ENCODE results near the gene TGM4. TPM values are rescaled to one million over a fixed set of nuclear protein-coding genes. Genes with fewer than 3 reads are reported as not detected.

Gene TGM4
- total and polyA plus RNA-seq, 7 experiments from 2014 or later: 0.07 TPM; not detected in 6

GRCh38 chr3:44861412-44862225, 12.8 kb upstream of the TGM4 start, which contains the start of gene TMEM42:
Gene TMEM42 (plus strand): TSS chr3:44861912. CDS start chr3:44861925, 13 bp downstream.
- Mint-ChIP-seq H3K27me3 (no peaks in the 10 kb centered on the region), H3K9me3 (peaks cover 0 to 2% (median 0%) of the 10 kb centered on the region in 11 donors), H3K4me3 (peak within 1 kb of the TSS; percentile 88 to 92 (median 91)), H3K36me3 (peaks cover 0 to 10% (median 3%) of the 10 kb centered on the region in 5 donors), H3K27ac (peak within 1 kb of the TSS; percentile 86 to 97 (median 92)), H3K4me1 (peaks cover 23 to 48% (median 43%) of the 10 kb centered on the region in 7 donors)
- H3K27ac ChIP-seq (ENCODE audit: low read depth, low read length): peak within 1 kb of the TSS; percentile 76
- H3K36me3 ChIP-seq (ENCODE audit: control insufficient read depth in 2 of 3, insufficient read depth in 3 of 3, low read length in 3 of 3): no peaks in the 10 kb centered on the region
- no peaks in the 10 kb centered on the region for H3K27me3 ChIP-seq (ENCODE audit: control insufficient read depth in 2 of 2, insufficient read depth in 2 of 2, low read length in 2 of 2)
- CTCF ChIA-PET: no interaction called here
- peak; percentile 97 for ATAC-seq
- POLR2A ChIA-PET: interaction anchor here (0.6 kb wide), 1 partner anchor 73 kb away, joined by 3 read pairs; no protein-coding TSS in a partner anchor
- no peaks in the 10 kb centered on the region for H3K9me3 ChIP-seq (ENCODE audit: control insufficient read depth in 2 of 3, low read length in 3 of 3)
- intact Hi-C loops (cut with micrococcal nuclease): loop anchor here (1.0 to 10.0 kb wide), 12 partner anchors 100 to 1239 kb away; partner anchors contain the start of genes ANO10 (in 2 of the 2), EXOSC7 (in 2 of the 2), KIAA1143 (in 2 of the 2) and KIF15 (in 2 of the 2)
- H3K4me1 ChIP-seq (ENCODE audit: control insufficient read depth in 2 of 2, insufficient read depth in 2 of 2, low read length in 2 of 2): peaks cover 15 to 29% of the 10 kb centered on the region in 2 donors
- peak; percentile 81 to 89 (median 84) for DNase-seq
- peak within 1 kb of the TSS; percentile 78 for H3K4me3 ChIP-seq (ENCODE audit: low read length)

- peak overlapping the region; percentile 76 for H3K27ac ChIP-seq (ENCODE audit: low read depth, low read length)
- intact Hi-C loops (cut with micrococcal nuclease): loop anchor here (1.0 to 10.0 kb wide), 7 partner anchors 114 to 1240 kb away; partner anchors contain the start of genes EXOSC7 (in 2 of the 2), ZDHHC3 (in 2 of the 2), ANO10 (in 1 of the 2) and LZTFL1 (in 1 of the 2)
- H3K4me1 Mint-ChIP-seq: peaks cover 28 to 55% (median 49%) of the 10 kb centered on the region in 7 donors
Observed at GRCh38 chr3:44862226-44862637, 12.2 kb upstream of the TGM4 start.

GRCh38 chr3:44865272-44866035, 9.0 kb upstream of the TGM4 start:
- H3K4me3 Mint-ChIP-seq: peak overlapping the region; percentile 2 to 73 (median 57)
- peaks cover 6 to 26% (median 9%) of the 10 kb centered on the region in 5 donors for H3K36me3 Mint-ChIP-seq
- POLR2A ChIA-PET: interaction anchor here (0.6 to 0.7 kb wide), 2 partner anchors 20 to 56 kb away, joined by 4 read pairs; no protein-coding TSS in a partner anchor
- ATAC-seq: no peak
- DNase-seq: peak in 3 of 9 donors; percentile 7 to 28 (median 16)
- H3K9me3 ChIP-seq (ENCODE audit: control insufficient read depth in 2 of 3, low read length in 3 of 3): no peaks in the 10 kb centered on the region
- no peaks in the 10 kb centered on the region for H3K27me3 ChIP-seq (ENCODE audit: control insufficient read depth in 2 of 2, insufficient read depth in 2 of 2, low read length in 2 of 2)
- H3K27ac ChIP-seq (ENCODE audit: low read depth, low read length): peak overlapping the region; percentile 17
- H3K4me3 ChIP-seq (ENCODE audit: low read length): no peak overlapping the region
- CTCF ChIA-PET: no interaction called here
- H3K4me1 Mint-ChIP-seq: peaks cover 28 to 63% (median 52%) of the 10 kb centered on the region in 7 donors
- intact Hi-C loops (cut with micrococcal nuclease): loop anchor here (1.0 to 10.0 kb wide), 3 partner anchors 527 to 819 kb away; partner anchors contain the start of genes SACM1L (in 1 of the 2) and TCAIM (in 1 of the 2)
- no peaks in the 10 kb centered on the region for H3K27me3 Mint-ChIP-seq
- H3K27ac Mint-ChIP-seq: peak overlapping the region; percentile 58 to 93 (median 85)
- H3K4me1 ChIP-seq (ENCODE audit: control insufficient read depth in 2 of 2, insufficient read depth in 2 of 2, low read length in 2 of 2): peaks cover 18 to 31% of the 10 kb centered on the region in 2 donors
- H3K9me3 Mint-ChIP-seq: peaks cover 0 to 10% (median 0%) of the 10 kb centered on the region in 11 donors
- no peaks in the 10 kb centered on the region for H3K36me3 ChIP-seq (ENCODE audit: control insufficient read depth in 2 of 3, insufficient read depth in 3 of 3, low read length in 3 of 3)

More at GRCh38 chr3:44862226-44862637, 12.2 kb upstream of the TGM4 start:
- Histone ChIP-seq H3K9me3 (ENCODE audit: control insufficient read depth in 2 of 3, low read length in 3 of 3) (no peaks in the 10 kb centered on the region), H3K4me3 (ENCODE audit: low read length) (peak overlapping the region; percentile 49), H3K4me1 (ENCODE audit: control insufficient read depth in 2 of 2, insufficient read depth in 2 of 2, low read length in 2 of 2) (peaks cover 18 to 31% of the 10 kb centered on the region in 2 donors), H3K36me3 (ENCODE audit: control insufficient read depth in 2 of 3, insufficient read depth in 3 of 3, low read length in 3 of 3) (no peaks in the 10 kb centered on the region), H3K27me3 (ENCODE audit: control insufficient read depth in 2 of 2, insufficient read depth in 2 of 2, low read length in 2 of 2) (no peaks in the 10 kb centered on the region)
- H3K27me3 Mint-ChIP-seq: no peaks in the 10 kb centered on the region
- DNase-seq (peak in 6 of 9 donors; percentile 12 to 36 (median 30)), ATAC-seq (peak; percentile 18)
- H3K27ac Mint-ChIP-seq: peak overlapping the region; percentile 86 to 97 (median 90)
- H3K4me3 Mint-ChIP-seq: peak overlapping the region; percentile 88 to 92 (median 90)
- CTCF ChIA-PET: interaction anchor here (0.6 kb wide), 1 partner anchor 168 kb away, joined by 3 read pairs; no protein-coding TSS in a partner anchor
- POLR2A ChIA-PET: interaction anchor here (0.6 kb wide), 1 partner anchor 72 kb away, joined by 3 read pairs; no protein-coding TSS in a partner anchor
- peaks cover 4 to 17% (median 6%) of the 10 kb centered on the region in 5 donors for H3K36me3 Mint-ChIP-seq
- H3K9me3 Mint-ChIP-seq: peaks cover 0 to 2% (median 0%) of the 10 kb centered on the region in 11 donors

- H3K27me3 Mint-ChIP-seq: no peaks in the 10 kb centered on the region
- Histone ChIP-seq H3K4me3 (ENCODE audit: low read length) (no peak overlapping the region), H3K9me3 (ENCODE audit: control insufficient read depth in 2 of 3, low read length in 3 of 3) (no peaks in the 10 kb centered on the region), H3K27ac (ENCODE audit: low read depth, low read length) (no peak overlapping the region), H3K27me3 (ENCODE audit: control insufficient read depth in 2 of 2, insufficient read depth in 2 of 2, low read length in 2 of 2) (no peaks in the 10 kb centered on the region), H3K4me1 (ENCODE audit: control insufficient read depth in 2 of 2, insufficient read depth in 2 of 2, low read length in 2 of 2) (peaks cover 15 to 23% of the 10 kb centered on the region in 2 donors), H3K36me3 (ENCODE audit: control insufficient read depth in 2 of 3, insufficient read depth in 3 of 3, low read length in 3 of 3) (no peaks in the 10 kb centered on the region)
- peaks cover 6 to 26% (median 9%) of the 10 kb centered on the region in 5 donors for H3K36me3 Mint-ChIP-seq
- intact Hi-C loops (cut with micrococcal nuclease): loop anchor here in 1 of 2 donors (10.0 kb wide), 1 partner anchor 817 kb away; the partner anchor contains the start of gene SACM1L
- no peak for DNase-seq
- peaks cover 26 to 54% (median 49%) of the 10 kb centered on the region in 7 donors for H3K4me1 Mint-ChIP-seq
- H3K9me3 Mint-ChIP-seq: peaks cover 0 to 10% (median 0%) of the 10 kb centered on the region in 11 donors
- peak overlapping the region in 1 of 10 donors; percentile 18 for H3K4me3 Mint-ChIP-seq
- peak overlapping the region in 3 of 9 donors; percentile 10 to 83 (median 26) for H3K27ac Mint-ChIP-seq
- ChIA-PET POLR2A (no interaction called here), CTCF (interaction anchor here (0.5 kb wide), 1 partner anchor 337 kb away, joined by 3 read pairs; no protein-coding TSS in a partner anchor)
- ATAC-seq: no peak
Observed at GRCh38 chr3:44867421-44868111, 6.8 kb upstream of the TGM4 start.

- H3K27me3 ChIP-seq (ENCODE audit: control insufficient read depth in 2 of 2, insufficient read depth in 2 of 2, low read length in 2 of 2): no peaks in the 10 kb centered on the region
- no peak overlapping the region for H3K27ac Mint-ChIP-seq
- CTCF ChIA-PET: no interaction called here
- peaks cover 6 to 20% (median 9%) of the 10 kb centered on the region in 5 donors for H3K36me3 Mint-ChIP-seq
- H3K36me3 ChIP-seq (ENCODE audit: control insufficient read depth in 2 of 3, insufficient read depth in 3 of 3, low read length in 3 of 3): no peaks in the 10 kb centered on the region
- peaks cover 0 to 10% (median 0%) of the 10 kb centered on the region in 11 donors for H3K9me3 Mint-ChIP-seq
- H3K27me3 Mint-ChIP-seq: no peaks in the 10 kb centered on the region
- DNase-seq (no peak), ATAC-seq (no peak)
- H3K4me3 ChIP-seq (ENCODE audit: low read length): no peak overlapping the region
- peaks cover 13 to 25% (median 19%) of the 10 kb centered on the region in 7 donors for H3K4me1 Mint-ChIP-seq
- no peak overlapping the region for H3K27ac ChIP-seq (ENCODE audit: low read depth, low read length)
- peaks cover 8 to 10% of the 10 kb centered on the region in 2 donors for H3K4me1 ChIP-seq (ENCODE audit: control insufficient read depth in 2 of 2, insufficient read depth in 2 of 2, low read length in 2 of 2)
- intact Hi-C loops (cut with micrococcal nuclease): no loop called here
- no peak overlapping the region for H3K4me3 Mint-ChIP-seq
- no peaks in the 10 kb centered on the region for H3K9me3 ChIP-seq (ENCODE audit: control insufficient read depth in 2 of 3, low read length in 3 of 3)
- POLR2A ChIA-PET: no interaction called here
Observed at GRCh38 chr3:44870375-44871061, 3.9 kb upstream of the TGM4 start.
